OCI-LY3 (cell line): Measurements from ENCODE around the gene VPS35L.

Source experiments
- H2AFZ ChIP-seq: fragments of 200-600, 300-600 bp; shearing (Covaris generic); 2 replicates; pipeline ENCODE4 v1.6.0; 2014; ENCODE audit warnings: antibody characterized with exemption, low read depth, low read length
- H3K27ac ChIP-seq: fragments of 200-600, 300-600 bp; sonication (generic); 2 replicates; pipeline ENCODE4 v1.5.1; 2014; ENCODE audit warnings: mild to moderate bottlenecking, low read length, moderate library complexity, mixed read lengths
- H3K27me3 ChIP-seq: fragments of 200-600, 300-600 bp; sonication (generic); 2 replicates; pipeline ENCODE4 v1.6.1; 2014; ENCODE audit warnings: low read depth, low read length, mixed read lengths
- H3K36me3 ChIP-seq: fragments of 200-600, 300-600 bp; sonication (generic); replicated peaks from 2 replicates; pipeline ENCODE3; 2014; ENCODE audit warnings: low read depth, low read length, mixed read lengths
- H3K4me1 ChIP-seq: fragments of 300-600, 200-600 bp; sonication (generic); 2 replicates; pipeline ENCODE4 v1.6.1; 2014; ENCODE audit warnings: low read length, mixed read lengths
- H3K4me2 ChIP-seq: fragments of 200-600, 300-600 bp; sonication (generic); 2 replicates; pipeline ENCODE4 v1.6.1; 2014; ENCODE audit warnings: low read length, mixed read lengths
- H3K4me3 ChIP-seq: fragments of 300-600, 200-600 bp; sonication (generic); 2 replicates; pipeline ENCODE4 v1.5.1; 2014; ENCODE audit warnings: antibody characterized with exemption, mild to moderate bottlenecking, low read length, moderate library complexity
- H3K79me2 ChIP-seq: fragments of 300-600, 200-600 bp; shearing (Covaris generic); 2 replicates; pipeline ENCODE4 v1.6.1; 2014; ENCODE audit warnings: mild to moderate bottlenecking, low read length, mixed read lengths
- H3K9ac ChIP-seq: fragments of 300-600, 200-600 bp; shearing (Covaris generic); 2 replicates; pipeline ENCODE4 v1.6.0; 2014; ENCODE audit warnings: mild to moderate bottlenecking, low read length, moderate library complexity
- H3K9me3 ChIP-seq: fragments of 200-600, 300-600 bp; shearing (Covaris generic); 2 replicates; pipeline ENCODE4 v1.6.1; 2014; ENCODE audit warnings: low read length, mixed read lengths; ENCODE audit not compliant: insufficient read depth
- H4K20me1 ChIP-seq: fragments of 200-600, 300-600 bp; sonication (generic); 2 replicates; pipeline ENCODE4 v1.6.1; 2016; ENCODE audit warnings: low read length, mixed read lengths; ENCODE audit not compliant: insufficient read depth
- CTCF ChIP-seq: fragments of 200-600, 300-600 bp; sonication (generic); IDR thresholded peaks from 2 replicates; pipeline ENCODE4 v1.5.1; 2014; ENCODE audit warnings: antibody characterized with exemption, low read length, low read depth
- EZH2phosphoT487 ChIP-seq: fragments of 200-600 bp; shearing (Covaris generic); IDR thresholded peaks from 2 replicates; pipeline ENCODE4 v1.6.1; 2018; ENCODE audit warnings: antibody characterized with exemption, mixed run types, low read depth

Gene VPS35L

GRCh38 chr16:19601083-19601976, 45.8 kb downstream of the VPS35L start:
- H4K20me1 ChIP-seq, result no peaks in the 10 kb centered on the region
- peaks cover 28% of the 10 kb centered on the region for H3K36me3 ChIP-seq
- H3K27ac ChIP-seq, result no peak overlapping the region
- no peaks in the 10 kb centered on the region for H3K27me3 ChIP-seq
- H3K79me2 ChIP-seq, result no peaks in the 10 kb centered on the region
- TF ChIP-seq EZH2phosphoT487 (no peak), CTCF (peak; percentile 86)
- H2AFZ ChIP-seq, result no peak overlapping the region
- no peaks in the 10 kb centered on the region for H3K9me3 ChIP-seq
- H3K4me3 ChIP-seq, result no peak overlapping the region
- no peak overlapping the region for H3K9ac ChIP-seq
- H3K4me1 ChIP-seq, result 0 out of 2 replicates have a peak, but pooled peaks cover 2% of the 10 kb centered on the region
- H3K4me2 ChIP-seq, result no peak overlapping the region

GRCh38 chr16:19604911-19605310, 49.4 kb downstream of the VPS35L start:
- no peaks in the 10 kb centered on the region for H3K79me2 ChIP-seq
- H3K36me3 ChIP-seq, result peaks cover 36% of the 10 kb centered on the region
- H3K27ac ChIP-seq, result no peak overlapping the region
- H2AFZ ChIP-seq, result no peak overlapping the region
- no peak overlapping the region for H3K4me2 ChIP-seq
- H3K4me3 ChIP-seq, result no peak overlapping the region
- no peaks in the 10 kb centered on the region for H3K9me3 ChIP-seq
- H3K4me1 ChIP-seq, result 0 out of 2 replicates have a peak, but pooled peaks cover 3% of the 10 kb centered on the region
- H3K27me3 ChIP-seq, result no peaks in the 10 kb centered on the region
- H4K20me1 ChIP-seq, result no peaks in the 10 kb centered on the region
- no peak for TF ChIP-seq CTCF
- no peak for TF ChIP-seq EZH2phosphoT487
- H3K9ac ChIP-seq, result no peak overlapping the region

- no peak overlapping the region for H3K4me3 ChIP-seq
- TF ChIP-seq CTCF, result no peak
- TF ChIP-seq EZH2phosphoT487, result no peak
- H4K20me1 ChIP-seq, result no peaks in the 10 kb centered on the region
- no peaks in the 10 kb centered on the region for H3K79me2 ChIP-seq
- no peaks in the 10 kb centered on the region for H3K27me3 ChIP-seq
- no peak overlapping the region for H3K9ac ChIP-seq
- no peak overlapping the region for H3K27ac ChIP-seq
- H2AFZ ChIP-seq, result no peak overlapping the region
- peaks cover 36% of the 10 kb centered on the region for H3K36me3 ChIP-seq
- no peak overlapping the region for H3K4me2 ChIP-seq
- H3K4me1 ChIP-seq, result 0 out of 2 replicates have a peak, but pooled peaks cover 3% of the 10 kb centered on the region
- H3K9me3 ChIP-seq, result no peaks in the 10 kb centered on the region
These were observed 50.2 kb downstream of the VPS35L start for GRCh38 chr16:19605701-19606100.

GRCh38 chr16:19607616-19608280, 52.2 kb downstream of the VPS35L start:
- no peak overlapping the region for H3K4me3 ChIP-seq
- 0 out of 2 replicates have a peak, but pooled peaks cover 3% of the 10 kb centered on the region for H3K4me1 ChIP-seq
- no peak overlapping the region for H3K27ac ChIP-seq
- no peaks in the 10 kb centered on the region for H3K79me2 ChIP-seq
- H3K36me3 ChIP-seq, result peaks cover 32% of the 10 kb centered on the region
- H2AFZ ChIP-seq, result no peak overlapping the region
- no peak for TF ChIP-seq EZH2phosphoT487
- TF ChIP-seq CTCF, result no peak
- no peaks in the 10 kb centered on the region for H3K9me3 ChIP-seq
- H3K9ac ChIP-seq, result no peak overlapping the region
- H3K4me2 ChIP-seq, result no peak overlapping the region
- H4K20me1 ChIP-seq, result no peaks in the 10 kb centered on the region
- H3K27me3 ChIP-seq, result no peaks in the 10 kb centered on the region
